ENCODE data around the gene ADAM15. TPM values are rescaled to one million over a fixed set of nuclear protein-coding genes. Genes with fewer than 3 reads are reported as not detected.

ADAM15 gene
- total and polyA plus RNA-seq, 5 donors from 2014 or later = 9.8 to 31.5 (median 20.6) TPM

GRCh38 chr1:155019377-155020245, 31.5 kb upstream of the ADAM15 start:
- Mint-ChIP-seq H3K36me3 (peaks cover 12% of the 10 kb centered on the region), H3K27me3 (no peaks in the 10 kb centered on the region), H3K27ac (peak overlapping the region; percentile 80 to 97 (median 88)), H3K9me3 (peaks cover 0 to 2% (median 0%) of the 10 kb centered on the region in 7 donors), H3K4me3 (peak overlapping the region in 3 of 4 donors; percentile 33 to 74 (median 36)), H3K4me1 (peaks cover 7 to 53% (median 37%) of the 10 kb centered on the region in 4 donors)
- DNase-seq = no peak
- ATAC-seq (ENCODE audit: low read depth in 2 of 2) = no peak
- Histone ChIP-seq H3K27ac (ENCODE audit: insufficient read depth, low read length, poor library complexity, severe bottlenecking) (no peak overlapping the region), H3K4me3 (ENCODE audit: low read depth, low read length) (no peak overlapping the region), H3K36me3 (ENCODE audit: control insufficient read depth, insufficient read depth, low read length) (peaks cover 11% of the 10 kb centered on the region), H3K4me1 (ENCODE audit: control insufficient read depth, insufficient read depth, low read length, poor library complexity, severe bottlenecking) (peaks cover 40% of the 10 kb centered on the region), H3K27me3 (ENCODE audit: control insufficient read depth, insufficient read depth, low read length) (no peaks in the 10 kb centered on the region), H3K9me3 (ENCODE audit: control insufficient read depth in 2 of 2, low read length in 2 of 2) (no peaks in the 10 kb centered on the region)

DNA sequence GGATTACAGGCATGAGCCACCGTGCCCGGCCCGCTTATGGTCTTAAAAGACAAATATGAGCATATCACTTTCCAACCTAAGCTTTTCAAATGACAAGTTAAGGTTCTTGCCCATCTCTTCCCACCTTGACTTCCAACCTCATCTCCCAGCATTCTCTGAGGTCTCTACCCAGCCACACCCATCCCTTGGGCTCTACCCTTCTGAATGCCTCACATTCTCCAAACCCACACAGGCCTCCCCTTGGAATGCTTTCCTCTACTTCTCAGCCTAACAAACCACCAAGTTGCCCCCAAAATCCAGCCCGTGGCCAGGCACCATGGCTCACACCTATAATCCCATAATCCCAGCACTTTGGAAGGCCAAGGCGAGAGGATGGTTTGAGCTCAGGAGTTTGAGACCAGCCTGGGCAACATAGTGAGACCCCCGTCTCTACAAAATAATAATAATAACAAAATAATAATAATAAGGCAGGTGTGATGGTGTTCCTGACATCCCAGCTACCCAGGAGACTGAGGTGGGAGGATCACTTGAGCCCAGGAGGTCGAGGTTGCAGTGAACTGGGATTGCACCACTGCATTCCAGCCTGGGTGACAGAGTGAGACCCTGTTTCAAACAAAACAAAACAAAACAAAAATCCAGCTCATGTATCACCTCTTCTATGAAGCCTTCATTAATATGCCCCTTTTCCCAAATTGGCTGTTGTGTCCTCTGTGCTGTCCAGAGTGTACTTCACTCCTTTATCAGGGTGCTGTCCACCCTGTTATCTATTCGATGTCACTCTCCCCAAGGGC, 28.8 kb upstream of the ADAM15 start:
- H3K27me3 ChIP-seq (ENCODE audit: control insufficient read depth, insufficient read depth, low read length) = no peaks in the 10 kb centered on the region
- Mint-ChIP-seq H3K4me3 (no peak overlapping the region), H3K9me3 (peaks cover 0 to 2% (median 0%) of the 10 kb centered on the region in 7 donors), H3K36me3 (peaks cover 5% of the 10 kb centered on the region), H3K27ac (peak overlapping the region in 2 of 3 donors; percentile 79 to 97), H3K4me1 (peaks cover 7 to 31% (median 23%) of the 10 kb centered on the region in 4 donors), H3K27me3 (no peaks in the 10 kb centered on the region)
- peaks cover 13% of the 10 kb centered on the region for H3K4me1 ChIP-seq (ENCODE audit: control insufficient read depth, insufficient read depth, low read length, poor library complexity, severe bottlenecking)
- no peak for ATAC-seq (ENCODE audit: low read depth in 2 of 2)
- H3K27ac ChIP-seq (ENCODE audit: insufficient read depth, low read length, poor library complexity, severe bottlenecking) = no peak overlapping the region
- H3K4me3 ChIP-seq (ENCODE audit: low read depth, low read length) = no peak overlapping the region
- H3K9me3 ChIP-seq (ENCODE audit: control insufficient read depth in 2 of 2, low read length in 2 of 2) = no peaks in the 10 kb centered on the region
- peaks cover 2% of the 10 kb centered on the region for H3K36me3 ChIP-seq (ENCODE audit: control insufficient read depth, insufficient read depth, low read length)
- DNase-seq = no peak

- H3K36me3 Mint-ChIP-seq = peaks cover 5% of the 10 kb centered on the region
- ATAC-seq (ENCODE audit: low read depth in 2 of 2) = no peak
- H3K4me1 Mint-ChIP-seq = peaks cover 7 to 26% (median 20%) of the 10 kb centered on the region in 4 donors
These were observed 28.2 kb upstream of the ADAM15 start for GRCh38 chr1:155022927-155023236.

GRCh38 chr1:155023627-155024026, 27.5 kb upstream of the ADAM15 start:
- Mint-ChIP-seq H3K27me3 (no peaks in the 10 kb centered on the region), H3K27ac (peak overlapping the region in 1 of 3 donors; percentile 79), H3K4me3 (no peak overlapping the region), H3K36me3 (peaks cover 5% of the 10 kb centered on the region), H3K4me1 (peaks cover 7 to 23% (median 18%) of the 10 kb centered on the region in 4 donors), H3K9me3 (peaks cover 0 to 2% (median 0%) of the 10 kb centered on the region in 7 donors)
- no peak for DNase-seq
- ATAC-seq (ENCODE audit: low read depth in 2 of 2) = no peak
- Histone ChIP-seq H3K36me3 (ENCODE audit: control insufficient read depth, insufficient read depth, low read length) (peaks cover 2% of the 10 kb centered on the region), H3K27ac (ENCODE audit: insufficient read depth, low read length, poor library complexity, severe bottlenecking) (no peak overlapping the region), H3K4me3 (ENCODE audit: low read depth, low read length) (no peak overlapping the region), H3K27me3 (ENCODE audit: control insufficient read depth, insufficient read depth, low read length) (no peaks in the 10 kb centered on the region), H3K9me3 (ENCODE audit: control insufficient read depth in 2 of 2, low read length in 2 of 2) (no peaks in the 10 kb centered on the region), H3K4me1 (ENCODE audit: control insufficient read depth, insufficient read depth, low read length, poor library complexity, severe bottlenecking) (no peaks in the 10 kb centered on the region)

More at GRCh38 chr1:155022927-155023236, 28.2 kb upstream of the ADAM15 start:
- Mint-ChIP-seq H3K27me3 (no peaks in the 10 kb centered on the region), H3K9me3 (peaks cover 0 to 2% (median 0%) of the 10 kb centered on the region in 7 donors), H3K4me3 (no peak overlapping the region), H3K27ac (peak overlapping the region in 2 of 3 donors; percentile 43 to 79)
- Histone ChIP-seq H3K9me3 (ENCODE audit: control insufficient read depth in 2 of 2, low read length in 2 of 2) (no peaks in the 10 kb centered on the region), H3K36me3 (ENCODE audit: control insufficient read depth, insufficient read depth, low read length) (peaks cover 2% of the 10 kb centered on the region), H3K4me1 (ENCODE audit: control insufficient read depth, insufficient read depth, low read length, poor library complexity, severe bottlenecking) (peaks cover 7% of the 10 kb centered on the region), H3K27me3 (ENCODE audit: control insufficient read depth, insufficient read depth, low read length) (no peaks in the 10 kb centered on the region), H3K27ac (ENCODE audit: insufficient read depth, low read length, poor library complexity, severe bottlenecking) (no peak overlapping the region), H3K4me3 (ENCODE audit: low read depth, low read length) (no peak overlapping the region)
- DNase-seq = no peak

GRCh38 chr1:155024315-155024714, 26.8 kb upstream of the ADAM15 start:
- no peak overlapping the region for H3K4me3 ChIP-seq (ENCODE audit: low read depth, low read length)
- H3K36me3 ChIP-seq (ENCODE audit: control insufficient read depth, insufficient read depth, low read length) = no peaks in the 10 kb centered on the region
- no peak for DNase-seq
- peaks cover 7 to 18% (median 13%) of the 10 kb centered on the region in 4 donors for H3K4me1 Mint-ChIP-seq
- peaks cover 4% of the 10 kb centered on the region for H3K36me3 Mint-ChIP-seq
- no peaks in the 10 kb centered on the region for H3K9me3 ChIP-seq (ENCODE audit: control insufficient read depth in 2 of 2, low read length in 2 of 2)
- peak overlapping the region in 1 of 3 donors; percentile 55 for H3K27ac Mint-ChIP-seq
- H3K9me3 Mint-ChIP-seq = peaks cover 0 to 3% (median 0%) of the 10 kb centered on the region in 7 donors
- no peaks in the 10 kb centered on the region for H3K4me1 ChIP-seq (ENCODE audit: control insufficient read depth, insufficient read depth, low read length, poor library complexity, severe bottlenecking)
- ATAC-seq (ENCODE audit: low read depth in 2 of 2) = no peak
- H3K27ac ChIP-seq (ENCODE audit: insufficient read depth, low read length, poor library complexity, severe bottlenecking) = no peak overlapping the region
- no peaks in the 10 kb centered on the region for H3K27me3 Mint-ChIP-seq
- H3K4me3 Mint-ChIP-seq = no peak overlapping the region
- no peaks in the 10 kb centered on the region for H3K27me3 ChIP-seq (ENCODE audit: control insufficient read depth, insufficient read depth, low read length)

- no peaks in the 10 kb centered on the region for H3K27me3 Mint-ChIP-seq
- no peak for DNase-seq
These were observed 25.0 kb upstream of the ADAM15 start for GRCh38 chr1:155026154-155026553.

DNA sequence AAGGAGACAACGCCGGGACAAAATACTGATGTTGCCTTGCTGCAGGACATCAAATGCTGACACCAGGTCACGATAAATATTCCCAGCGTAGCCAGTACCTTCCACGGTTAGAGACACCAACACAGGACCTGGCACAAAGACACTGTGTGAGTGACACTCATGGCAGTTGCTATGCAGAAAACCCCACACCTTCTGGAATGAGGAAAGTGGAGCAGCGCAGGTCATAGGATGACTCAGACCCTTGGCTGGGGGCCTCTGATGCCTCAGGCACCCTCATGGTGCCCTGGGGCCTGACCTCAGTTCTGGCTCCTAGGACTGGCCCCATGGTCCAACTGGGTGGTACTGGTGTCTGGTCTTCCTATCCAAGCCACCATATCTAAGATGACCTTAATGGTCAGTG, 24.5 kb upstream of the ADAM15 start:
- Mint-ChIP-seq H3K36me3 (no peaks in the 10 kb centered on the region), H3K9me3 (peaks cover 0 to 3% (median 0%) of the 10 kb centered on the region in 7 donors), H3K4me3 (no peak overlapping the region), H3K4me1 (peaks cover 0 to 4% (median under 1%) of the 10 kb centered on the region in 4 donors), H3K27ac (no peak overlapping the region), H3K27me3 (no peaks in the 10 kb centered on the region)
- H3K4me3 ChIP-seq (ENCODE audit: low read depth, low read length) = no peak overlapping the region
- DNase-seq (no peak), ATAC-seq (ENCODE audit: low read depth in 2 of 2) (no peak)
- H3K4me1 ChIP-seq (ENCODE audit: control insufficient read depth, insufficient read depth, low read length, poor library complexity, severe bottlenecking) = no peaks in the 10 kb centered on the region
- no peaks in the 10 kb centered on the region for H3K36me3 ChIP-seq (ENCODE audit: control insufficient read depth, insufficient read depth, low read length)
- no peaks in the 10 kb centered on the region for H3K27me3 ChIP-seq (ENCODE audit: control insufficient read depth, insufficient read depth, low read length)
- H3K27ac ChIP-seq (ENCODE audit: insufficient read depth, low read length, poor library complexity, severe bottlenecking) = no peak overlapping the region
- H3K9me3 ChIP-seq (ENCODE audit: control insufficient read depth in 2 of 2, low read length in 2 of 2) = no peaks in the 10 kb centered on the region

More at GRCh38 chr1:155026154-155026553, 25.0 kb upstream of the ADAM15 start:
- no peak for ATAC-seq (ENCODE audit: low read depth in 2 of 2)
- no peak overlapping the region for H3K4me3 Mint-ChIP-seq
- Histone ChIP-seq H3K4me1 (ENCODE audit: control insufficient read depth, insufficient read depth, low read length, poor library complexity, severe bottlenecking) (no peaks in the 10 kb centered on the region), H3K27me3 (ENCODE audit: control insufficient read depth, insufficient read depth, low read length) (no peaks in the 10 kb centered on the region), H3K36me3 (ENCODE audit: control insufficient read depth, insufficient read depth, low read length) (no peaks in the 10 kb centered on the region), H3K27ac (ENCODE audit: insufficient read depth, low read length, poor library complexity, severe bottlenecking) (no peak overlapping the region), H3K9me3 (ENCODE audit: control insufficient read depth in 2 of 2, low read length in 2 of 2) (no peaks in the 10 kb centered on the region), H3K4me3 (ENCODE audit: low read depth, low read length) (no peak overlapping the region)
- no peaks in the 10 kb centered on the region for H3K36me3 Mint-ChIP-seq
- H3K4me1 Mint-ChIP-seq = peaks cover 0 to 6% (median 4%) of the 10 kb centered on the region in 4 donors
- no peak overlapping the region for H3K27ac Mint-ChIP-seq
- H3K9me3 Mint-ChIP-seq = peaks cover 0 to 3% (median 0%) of the 10 kb centered on the region in 7 donors
